ENCODE data around the gene USP17L5.
A peak's percentile ranks its signal among the peaks of the same experiment; 100 is the strongest.
"Not testable (repeated sequence)": the region's sequence is repeated elsewhere in the genome, so short reads cannot be mapped to it uniquely, and the experiment has no call there.

The USP17L5 gene

GRCh38 chr4:9339103-9339502 is at the start of gene USP17L5:
TSS of gene USP17L5 (plus strand) at chr4:9339403. CDS start at chr4:9339403, 0 bp downstream.
- DNase-seq: not testable (repeated sequence)

GRCh38 chr4:9324191-9324590 is 15.0 kb upstream of the USP17L5 start:
- not testable (repeated sequence) for DNase-seq

GRCh38 chr4:9324865-9325264 is 14.3 kb upstream of the USP17L5 start, which contains the start of gene USP17L24:
TSS of gene USP17L24 (plus strand) at chr4:9325165. CDS start at chr4:9325165, 0 bp downstream.
- DNase-seq: not testable (repeated sequence)

- DNase-seq: not testable (repeated sequence)
Observed at GRCh38 chr4:9329611-9330010, 9.6 kb upstream of the USP17L5 start, which contains the start of gene USP17L25. TSS of gene USP17L25 (plus strand) at chr4:9329911. CDS start at chr4:9329911, 0 bp downstream.

GRCh38 chr4:9334358-9334757 is 4.8 kb upstream of the USP17L5 start, which contains the start of gene USP17L26:
TSS of gene USP17L26 (plus strand) at chr4:9334658. CDS start at chr4:9334658, 0 bp downstream.
- DNase-seq: not testable (repeated sequence)

GRCh38 chr4:9343848-9344247 is 4.6 kb downstream of the USP17L5 start, which contains the start of gene USP17L27:
TSS of gene USP17L27 (plus strand) at chr4:9344148. CDS start at chr4:9344148, 0 bp downstream.
- not testable (repeated sequence) for DNase-seq

- DNase-seq: not testable (repeated sequence)
Observed at GRCh38 chr4:9348593-9348992, 9.4 kb downstream of the USP17L5 start, which contains the start of gene USP17L28. TSS of gene USP17L28 (plus strand) at chr4:9348893. CDS start at chr4:9348893, 0 bp downstream.

GRCh38 chr4:9350866-9351265 is 11.7 kb downstream of the USP17L5 start:
- not testable (repeated sequence) for DNase-seq

GRCh38 chr4:9353338-9353737 is 14.1 kb downstream of the USP17L5 start, which contains the start of gene USP17L29:
TSS of gene USP17L29 (plus strand) at chr4:9353638. CDS start at chr4:9353638, 0 bp downstream.
- DNase-seq: not testable (repeated sequence)

- DNase-seq: not testable (repeated sequence)
Observed at GRCh38 chr4:9362829-9363228, 23.6 kb downstream of the USP17L5 start, which contains the start of gene USP17L30. TSS of gene USP17L30 (plus strand) at chr4:9363129. CDS start at chr4:9363129, 0 bp downstream.

GRCh38 chr4:9379881-9380280 is 40.7 kb downstream of the USP17L5 start:
- not testable (repeated sequence) for DNase-seq

- DNase-seq: peak in 1 of 2 experiments; percentile 1
Observed at GRCh38 chr4:9381012-9381534, 41.9 kb downstream of the USP17L5 start.

- no peak for DNase-seq
Observed at GRCh38 chr4:9384126-9384525, 44.9 kb downstream of the USP17L5 start.

GRCh38 chr4:9389001-9389400 is 49.8 kb downstream of the USP17L5 start:
- not testable (repeated sequence) for DNase-seq
